Suprapubic skin (tissue), 4 donors: ENCODE data around the gene HTR1D.

Experiments used
- EP300 ChIP-seq: sonication (generic); formaldehyde crosslinking; IDR thresholded peaks from one replicate; pipeline ENCODE4 v1.6.1; 2017; ENCODE audit warnings: antibody characterized with exemption
- POLR2A ChIP-seq, 2 donors: fragments of 450-650 bp; IDR thresholded peaks; one replicate each; pipeline ENCODE4 v1.6.1; 2017; ENCODE audit warnings: antibody characterized with exemption in 2 of 2, mild to moderate bottlenecking in 2 of 2, moderate library complexity in 2 of 2
- POLR2AphosphoS5 ChIP-seq, 3 donors: sonication (generic); formaldehyde crosslinking; IDR thresholded peaks; one replicate each; pipeline ENCODE4 v1.6.1; 2017; ENCODE audit warnings: antibody characterized with exemption in 3 of 3
- TF ChIP-seq, protein P1 (sequence below), 2 donors: fragments of 200-600 bp in 1 of 2; fragments of 450-650 bp in 1 of 2; sonication (generic) in 1 of 2; IDR thresholded peaks; one replicate each; pipeline ENCODE4 v1.5.1; 2016 to 2019; ENCODE audit warnings: antibody characterized with exemption in 2 of 2, mild to moderate bottlenecking in 1 of 2, moderate library complexity in 1 of 2

DNA sequence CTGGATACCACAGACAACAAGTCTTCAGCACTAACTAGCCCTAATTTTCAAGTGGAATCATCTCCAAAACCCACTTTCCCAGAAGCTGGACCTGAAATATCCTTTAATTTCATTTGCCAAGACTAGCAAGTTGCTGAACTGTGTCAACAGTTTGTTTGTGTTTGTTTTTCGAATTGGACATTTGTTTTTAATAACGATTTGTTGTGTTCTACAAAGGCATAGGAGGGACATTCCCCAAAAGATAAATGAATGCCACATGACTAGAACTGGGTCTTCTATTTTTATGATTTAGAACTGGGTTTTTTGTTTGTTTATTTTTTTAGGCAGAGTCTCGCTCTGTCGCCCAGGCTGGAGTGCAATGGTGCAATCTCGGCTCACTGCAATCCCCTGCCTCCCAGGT, 66.6 kb downstream of the HTR1D start:
- TF ChIP-seq, protein P1, sequence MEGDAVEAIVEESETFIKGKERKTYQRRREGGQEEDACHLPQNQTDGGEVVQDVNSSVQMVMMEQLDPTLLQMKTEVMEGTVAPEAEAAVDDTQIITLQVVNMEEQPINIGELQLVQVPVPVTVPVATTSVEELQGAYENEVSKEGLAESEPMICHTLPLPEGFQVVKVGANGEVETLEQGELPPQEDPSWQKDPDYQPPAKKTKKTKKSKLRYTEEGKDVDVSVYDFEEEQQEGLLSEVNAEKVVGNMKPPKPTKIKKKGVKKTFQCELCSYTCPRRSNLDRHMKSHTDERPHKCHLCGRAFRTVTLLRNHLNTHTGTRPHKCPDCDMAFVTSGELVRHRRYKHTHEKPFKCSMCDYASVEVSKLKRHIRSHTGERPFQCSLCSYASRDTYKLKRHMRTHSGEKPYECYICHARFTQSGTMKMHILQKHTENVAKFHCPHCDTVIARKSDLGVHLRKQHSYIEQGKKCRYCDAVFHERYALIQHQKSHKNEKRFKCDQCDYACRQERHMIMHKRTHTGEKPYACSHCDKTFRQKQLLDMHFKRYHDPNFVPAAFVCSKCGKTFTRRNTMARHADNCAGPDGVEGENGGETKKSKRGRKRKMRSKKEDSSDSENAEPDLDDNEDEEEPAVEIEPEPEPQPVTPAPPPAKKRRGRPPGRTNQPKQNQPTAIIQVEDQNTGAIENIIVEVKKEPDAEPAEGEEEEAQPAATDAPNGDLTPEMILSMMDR (IDR thresholded peaks at IDR 0.05) = no peak
- no peak for TF ChIP-seq POLR2A (IDR thresholded peaks at IDR 0.05)
- TF ChIP-seq POLR2AphosphoS5 (IDR thresholded peaks at IDR 0.05) = no peak
- no peak for TF ChIP-seq EP300
